HAP-1 (cell line): Measurements from ENCODE around the gene RNF223.

Experiments used
- DNase-seq, 2 experiments: peaks; one replicate each; pipeline ENCODE4 v3.0.0-alpha.2; 2016 to 2020; ENCODE audit warnings: low spot score in 2 of 2
- H3K27me3 ChIP-seq: fragments of 250-450 bp; sonication (Bioruptor Pico); 2 replicates; pipeline ENCODE4 v1.5.1; 2020; ENCODE audit warnings: low read depth, mild to moderate bottlenecking, moderate library complexity
- H3K36me3 ChIP-seq: fragments of 250-450 bp; sonication (Bioruptor Pico); replicated peaks from 2 replicates; pipeline ENCODE4 v1.5.1; 2020; ENCODE audit warnings: mild to moderate bottlenecking
- H3K4me1 ChIP-seq: fragments of 250-450 bp; sonication (Bioruptor Pico); 2 replicates; pipeline ENCODE4 v1.5.1; 2020; ENCODE audit warnings: mild to moderate bottlenecking
- H3K4me3 ChIP-seq: fragments of 250-450 bp; sonication (Bioruptor Pico); 2 replicates; pipeline ENCODE4 v1.5.1; 2020; ENCODE audit warnings: mild to moderate bottlenecking, moderate library complexity
- H3K9me3 ChIP-seq: fragments of 250-450 bp; sonication (Bioruptor Pico); 2 replicates; pipeline ENCODE4 v1.5.1; 2020; ENCODE audit warnings: mild to moderate bottlenecking, moderate library complexity
- in situ Hi-C: fragments of 300-500 bp; cut with MboI; formaldehyde crosslinking; loops from 3 replicates; pipeline ENCODE4 v1.14.3; 2020; ENCODE audit warnings: low sequenced_read_pairs, inconsistent platforms, mixed read lengths

Gene RNF223

GRCh38 chr1:1088029-1088800, 14.1 kb upstream of the RNF223 start:
- in situ Hi-C loops = no loop called here
- Histone ChIP-seq H3K4me3 (no peak overlapping the region), H3K4me1 (no peaks in the 10 kb centered on the region), H3K36me3 (no peaks in the 10 kb centered on the region), H3K27me3 (no peaks in the 10 kb centered on the region), H3K9me3 (no peaks in the 10 kb centered on the region)
- peak in 1 of 2 experiments; percentile 10 for DNase-seq

GRCh38 chr1:1087351-1088028, 13.4 kb upstream of the RNF223 start:
- in situ Hi-C loops = no loop called here
- peak in 1 of 2 experiments; percentile 6 for DNase-seq

GRCh38 chr1:1086911-1087341, 12.8 kb upstream of the RNF223 start:
- H3K4me1 ChIP-seq = no peaks in the 10 kb centered on the region
- H3K4me3 ChIP-seq = no peak overlapping the region
- peak in 1 of 2 experiments; percentile 5 for DNase-seq
- no peaks in the 10 kb centered on the region for H3K36me3 ChIP-seq
- H3K27me3 ChIP-seq = no peaks in the 10 kb centered on the region
- in situ Hi-C loops = no loop called here
- H3K9me3 ChIP-seq = no peaks in the 10 kb centered on the region

More at GRCh38 chr1:1087351-1088028, 13.4 kb upstream of the RNF223 start:
- Histone ChIP-seq H3K36me3 (no peaks in the 10 kb centered on the region), H3K27me3 (no peaks in the 10 kb centered on the region), H3K4me1 (no peaks in the 10 kb centered on the region), H3K9me3 (no peaks in the 10 kb centered on the region), H3K4me3 (no peak overlapping the region)

- Histone ChIP-seq H3K27me3 (no peaks in the 10 kb centered on the region), H3K9me3 (no peaks in the 10 kb centered on the region), H3K4me1 (no peaks in the 10 kb centered on the region), H3K4me3 (no peak overlapping the region), H3K36me3 (no peaks in the 10 kb centered on the region)
- DNase-seq = peak in 1 of 2 experiments; percentile 6
- in situ Hi-C loops = no loop called here
Observed at GRCh38 chr1:1085911-1086841, 12.1 kb upstream of the RNF223 start.

GRCh38 chr1:1085171-1085841, 11.2 kb upstream of the RNF223 start:
- Histone ChIP-seq H3K4me1 (peaks cover under 1% of the 10 kb centered on the region), H3K36me3 (no peaks in the 10 kb centered on the region), H3K27me3 (no peaks in the 10 kb centered on the region), H3K4me3 (no peak overlapping the region), H3K9me3 (no peaks in the 10 kb centered on the region)
- in situ Hi-C loops = no loop called here
- DNase-seq = peak in 1 of 2 experiments; percentile 7

GRCh38 chr1:1084372-1085170, 10.5 kb upstream of the RNF223 start:
- Histone ChIP-seq H3K4me3 (no peak overlapping the region), H3K9me3 (no peaks in the 10 kb centered on the region), H3K36me3 (no peaks in the 10 kb centered on the region), H3K27me3 (no peaks in the 10 kb centered on the region), H3K4me1 (peaks cover 8% of the 10 kb centered on the region)
- in situ Hi-C loops = no loop called here
- peak in 1 of 2 experiments; percentile 7 for DNase-seq

- Histone ChIP-seq H3K27me3 (no peaks in the 10 kb centered on the region), H3K36me3 (no peaks in the 10 kb centered on the region), H3K9me3 (no peaks in the 10 kb centered on the region), H3K4me1 (peaks cover 11% of the 10 kb centered on the region), H3K4me3 (no peak overlapping the region)
- in situ Hi-C loops = no loop called here
- DNase-seq = peak in 1 of 2 experiments; percentile 7
Observed at GRCh38 chr1:1083416-1084371, 9.6 kb upstream of the RNF223 start.

GRCh38 chr1:1082776-1083415, 8.8 kb upstream of the RNF223 start:
- DNase-seq = peak in 1 of 2 experiments; percentile 7
- Histone ChIP-seq H3K9me3 (no peaks in the 10 kb centered on the region), H3K4me3 (no peak overlapping the region), H3K36me3 (no peaks in the 10 kb centered on the region), H3K27me3 (no peaks in the 10 kb centered on the region), H3K4me1 (peaks cover 11% of the 10 kb centered on the region)
- in situ Hi-C loops = no loop called here

GRCh38 chr1:1082239-1082775, 8.2 kb upstream of the RNF223 start:
- peak in 1 of 2 experiments; percentile 7 for DNase-seq
- no peaks in the 10 kb centered on the region for H3K27me3 ChIP-seq
- H3K9me3 ChIP-seq = no peaks in the 10 kb centered on the region
- H3K36me3 ChIP-seq = no peaks in the 10 kb centered on the region
- in situ Hi-C loops = no loop called here
- H3K4me1 ChIP-seq = peaks cover 11% of the 10 kb centered on the region
- no peak overlapping the region for H3K4me3 ChIP-seq

GRCh38 chr1:1081311-1082238, 7.5 kb upstream of the RNF223 start:
- in situ Hi-C loops = no loop called here

More at GRCh38 chr1:1081311-1082238, 7.5 kb upstream of the RNF223 start:
- DNase-seq = peak in 1 of 2 experiments; percentile 7
- Histone ChIP-seq H3K9me3 (no peaks in the 10 kb centered on the region), H3K27me3 (no peaks in the 10 kb centered on the region), H3K4me1 (peaks cover 11% of the 10 kb centered on the region), H3K36me3 (no peaks in the 10 kb centered on the region), H3K4me3 (no peak overlapping the region)
